HEK293 (cell line): ENCODE measurements around the gene FAM78A.

Experiments
- ATF2 ChIP-seq: fragments of 450-650 bp; formaldehyde crosslinking; IDR thresholded peaks from 2 replicates; pipeline ENCODE4 v1.5.1; 2016; ENCODE audit warnings: missing biosample characterization, missing genetic modification characterization, low read depth
- CTCF ChIP-seq: fragments of 450-650 bp; formaldehyde crosslinking; IDR thresholded peaks from 2 replicates; pipeline ENCODE4 v1.5.1; 2016; ENCODE audit warnings: missing biosample characterization, missing genetic modification characterization
- REST ChIP-seq: fragments of 450-650 bp; formaldehyde crosslinking; IDR thresholded peaks from 2 replicates; pipeline ENCODE4 v1.5.1; 2016; ENCODE audit warnings: missing biosample characterization, missing genetic modification characterization
- YY2 ChIP-seq: fragments of 450-650 bp; formaldehyde crosslinking; IDR thresholded peaks from 2 replicates; pipeline ENCODE4 v1.5.1; 2016; ENCODE audit warnings: missing biosample characterization, missing genetic modification characterization
- ZNF121 ChIP-seq: fragments of 450-650 bp; formaldehyde crosslinking; IDR thresholded peaks from 2 replicates; pipeline ENCODE4 v1.5.1; 2016; ENCODE audit warnings: missing biosample characterization, missing genetic modification characterization
- ZNF202 ChIP-seq: fragments of 450-650 bp; formaldehyde crosslinking; IDR thresholded peaks from 2 replicates; pipeline ENCODE4 v1.5.1; 2016; ENCODE audit warnings: missing biosample characterization, missing genetic modification characterization, borderline replicate concordance
- ZNF292 ChIP-seq: fragments of 450-650 bp; formaldehyde crosslinking; IDR thresholded peaks from 2 replicates; pipeline ENCODE4 v1.5.1; 2016; ENCODE audit warnings: low read depth, missing biosample characterization, missing genetic modification characterization, borderline replicate concordance
- ZNF701 ChIP-seq: fragments of 450-650 bp; formaldehyde crosslinking; IDR thresholded peaks from 2 replicates; pipeline ENCODE4 v1.5.1; 2016; ENCODE audit warnings: missing biosample characterization, missing genetic modification characterization
- ZNF843 ChIP-seq: fragments of 450-650 bp; formaldehyde crosslinking; IDR thresholded peaks from 2 replicates; pipeline ENCODE4 v1.5.1; 2016; ENCODE audit warnings: missing biosample characterization, missing genetic modification characterization
- TF ChIP-seq, protein P1 (sequence below): fragments of 450-650 bp; formaldehyde crosslinking; IDR thresholded peaks from 2 replicates; pipeline ENCODE4 v1.5.1; 2017; ENCODE audit warnings: missing biosample characterization, missing genetic modification characterization

DNA sequence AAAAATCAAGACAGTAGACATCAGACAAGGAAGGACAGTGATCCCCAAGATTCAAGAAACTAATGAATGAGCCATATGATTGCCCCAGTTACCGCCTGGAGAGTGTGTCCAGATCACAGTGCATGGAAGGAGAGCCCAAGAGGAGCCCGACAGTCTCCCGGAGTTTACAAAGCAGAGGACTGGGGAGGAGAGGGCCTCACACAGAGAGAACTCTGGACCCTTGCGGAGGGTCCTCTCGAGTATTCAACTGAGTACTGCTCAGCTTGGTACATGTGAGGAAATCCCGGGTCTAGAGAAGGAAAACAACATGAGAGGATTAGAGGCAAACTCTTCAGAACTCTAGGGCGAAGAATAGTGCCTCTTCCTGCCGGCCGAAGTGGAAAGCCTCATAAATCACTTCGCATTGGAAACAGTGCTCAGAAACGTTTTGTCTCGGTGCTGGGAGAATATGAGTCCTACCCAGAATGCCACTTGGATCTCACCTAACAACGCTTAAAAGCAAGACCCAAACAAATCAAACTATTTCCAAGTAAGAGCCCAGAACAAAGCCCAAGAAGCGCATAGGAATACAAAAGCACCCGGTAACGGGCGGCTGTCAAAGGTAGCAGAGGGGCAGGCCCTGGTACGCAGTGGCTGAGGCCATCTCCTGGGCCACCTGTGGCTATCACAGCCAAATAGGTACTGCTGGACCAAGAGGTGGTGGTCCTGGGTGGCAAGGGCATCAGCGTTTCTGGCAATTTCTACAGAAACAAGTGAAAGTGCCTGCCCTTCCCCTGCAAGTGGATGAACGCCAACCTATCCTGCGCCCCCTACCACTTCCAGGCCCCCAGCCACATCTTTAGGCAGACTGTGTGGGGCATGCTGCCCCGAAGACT is 36.0 kb downstream of the FAM78A start:
- TF ChIP-seq, protein P1, sequence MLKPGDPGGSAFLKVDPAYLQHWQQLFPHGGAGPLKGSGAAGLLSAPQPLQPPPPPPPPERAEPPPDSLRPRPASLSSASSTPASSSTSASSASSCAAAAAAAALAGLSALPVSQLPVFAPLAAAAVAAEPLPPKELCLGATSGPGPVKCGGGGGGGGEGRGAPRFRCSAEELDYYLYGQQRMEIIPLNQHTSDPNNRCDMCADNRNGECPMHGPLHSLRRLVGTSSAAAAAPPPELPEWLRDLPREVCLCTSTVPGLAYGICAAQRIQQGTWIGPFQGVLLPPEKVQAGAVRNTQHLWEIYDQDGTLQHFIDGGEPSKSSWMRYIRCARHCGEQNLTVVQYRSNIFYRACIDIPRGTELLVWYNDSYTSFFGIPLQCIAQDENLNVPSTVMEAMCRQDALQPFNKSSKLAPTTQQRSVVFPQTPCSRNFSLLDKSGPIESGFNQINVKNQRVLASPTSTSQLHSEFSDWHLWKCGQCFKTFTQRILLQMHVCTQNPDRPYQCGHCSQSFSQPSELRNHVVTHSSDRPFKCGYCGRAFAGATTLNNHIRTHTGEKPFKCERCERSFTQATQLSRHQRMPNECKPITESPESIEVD (tag by site-specific recombination): no peak
- no peak for TF ChIP-seq ATF2 (tag by site-specific recombination)
- no peak for TF ChIP-seq REST (tag by site-specific recombination)
- no peak for TF ChIP-seq ZNF292 (tag by site-specific recombination)
- TF ChIP-seq CTCF (tag by site-specific recombination): no peak
- TF ChIP-seq ZNF843 (tag by site-specific recombination): no peak
- TF ChIP-seq ZNF701 (tag by site-specific recombination): no peak
- no peak for TF ChIP-seq YY2 (tag by site-specific recombination)
- TF ChIP-seq ZNF121 (tag by site-specific recombination): no peak
- no peak for TF ChIP-seq ZNF202
